Measurements from ENCODE around the gene ZDHHC13. TPM values are rescaled to one million over a fixed set of nuclear protein-coding genes. Genes with fewer than 3 reads are reported as not detected.

The ZDHHC13 gene
- total RNA-seq, 4 donors from 2014 or later = 19.5 to 26.9 (median 24.7) TPM

DNA sequence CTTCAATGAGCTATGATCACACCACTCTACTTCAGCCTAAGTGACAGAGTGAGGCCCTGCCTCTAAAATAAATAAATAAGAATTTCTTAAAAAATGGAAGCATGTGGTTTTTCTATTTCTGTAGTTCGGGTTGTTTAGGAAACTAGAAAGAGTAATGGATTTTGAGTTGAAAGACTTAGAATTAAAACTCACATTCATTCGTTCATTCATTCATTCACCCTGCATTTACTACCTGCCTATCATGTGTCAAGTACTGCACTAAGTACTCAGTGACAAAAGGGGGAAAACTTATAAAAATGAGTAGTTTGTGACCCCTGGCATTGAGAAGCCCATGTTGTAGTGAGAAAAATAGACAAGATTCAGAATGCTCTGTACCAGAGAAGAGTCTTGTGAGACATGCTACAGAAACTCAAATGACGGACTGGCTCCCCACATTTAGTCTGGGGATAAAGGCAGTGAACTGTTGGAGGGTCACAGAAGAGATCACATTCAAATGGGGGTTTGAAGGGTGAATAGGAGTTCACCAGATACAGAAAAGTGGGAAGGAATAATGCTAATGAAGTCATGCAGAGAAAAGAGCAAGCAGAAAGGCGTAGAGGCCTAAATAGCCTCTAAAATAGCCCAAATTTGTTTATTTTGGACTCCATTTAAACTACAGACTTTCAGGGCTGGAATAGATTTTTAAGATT lies 77.8 kb downstream of the ZDHHC13 start:
- H3K36me3 ChIP-seq = no peaks in the 10 kb centered on the region
- intact Hi-C loops (cut with DNase I) = no loop called here
- H3K27me3 ChIP-seq = no peaks in the 10 kb centered on the region
- WGBS, 2 donors = 91 to 92% methylated on average over 4 of the region's 4 CpGs
- no peaks in the 10 kb centered on the region for H3K4me1 ChIP-seq
- no peak for DNase-seq
- no peak for TF ChIP-seq POLR2A (IDR thresholded peaks at IDR 0.05)
- TF ChIP-seq, protein P1, sequence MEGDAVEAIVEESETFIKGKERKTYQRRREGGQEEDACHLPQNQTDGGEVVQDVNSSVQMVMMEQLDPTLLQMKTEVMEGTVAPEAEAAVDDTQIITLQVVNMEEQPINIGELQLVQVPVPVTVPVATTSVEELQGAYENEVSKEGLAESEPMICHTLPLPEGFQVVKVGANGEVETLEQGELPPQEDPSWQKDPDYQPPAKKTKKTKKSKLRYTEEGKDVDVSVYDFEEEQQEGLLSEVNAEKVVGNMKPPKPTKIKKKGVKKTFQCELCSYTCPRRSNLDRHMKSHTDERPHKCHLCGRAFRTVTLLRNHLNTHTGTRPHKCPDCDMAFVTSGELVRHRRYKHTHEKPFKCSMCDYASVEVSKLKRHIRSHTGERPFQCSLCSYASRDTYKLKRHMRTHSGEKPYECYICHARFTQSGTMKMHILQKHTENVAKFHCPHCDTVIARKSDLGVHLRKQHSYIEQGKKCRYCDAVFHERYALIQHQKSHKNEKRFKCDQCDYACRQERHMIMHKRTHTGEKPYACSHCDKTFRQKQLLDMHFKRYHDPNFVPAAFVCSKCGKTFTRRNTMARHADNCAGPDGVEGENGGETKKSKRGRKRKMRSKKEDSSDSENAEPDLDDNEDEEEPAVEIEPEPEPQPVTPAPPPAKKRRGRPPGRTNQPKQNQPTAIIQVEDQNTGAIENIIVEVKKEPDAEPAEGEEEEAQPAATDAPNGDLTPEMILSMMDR (IDR thresholded peaks at IDR 0.05) = no peak
- no peaks in the 10 kb centered on the region for H3K9me3 ChIP-seq
- no peak overlapping the region for H3K4me3 ChIP-seq (replicated peaks in 1 of 3)
- no peak overlapping the region for H3K27ac ChIP-seq

DNA sequence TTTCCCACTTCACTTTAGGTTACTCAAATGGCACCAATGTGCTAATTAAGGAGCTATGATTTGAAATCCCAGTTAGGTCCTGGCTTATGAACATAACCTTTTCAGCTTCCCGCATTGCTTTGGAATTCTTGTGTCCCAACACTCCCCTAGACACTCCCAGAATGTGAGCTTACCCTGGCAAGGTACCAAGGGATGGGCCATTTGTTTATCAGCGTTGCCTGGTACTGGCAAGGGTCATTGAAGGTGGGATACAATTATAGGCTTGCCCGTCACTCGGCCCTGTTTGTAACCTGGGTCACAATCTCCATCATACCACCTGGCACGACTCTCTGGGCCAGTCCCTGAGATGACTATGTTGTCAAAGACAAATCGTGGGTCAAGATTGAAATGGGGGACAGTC lies 79.5 kb downstream of the ZDHHC13 start:
- Histone ChIP-seq H3K9me3 (no peaks in the 10 kb centered on the region), H3K4me1 (no peaks in the 10 kb centered on the region), H3K36me3 (no peaks in the 10 kb centered on the region), H3K4me3 (replicated peaks in 1 of 3) (no peak overlapping the region), H3K27ac (no peak overlapping the region), H3K27me3 (no peaks in the 10 kb centered on the region)
- DNase-seq = no peak
- TF ChIP-seq, protein P1 (IDR thresholded peaks at IDR 0.05) = no peak
- no peak for TF ChIP-seq POLR2A (IDR thresholded peaks at IDR 0.05)
- WGBS, 2 donors = 86 to 91% methylated on average over 6 of the region's 6 CpGs
- intact Hi-C loops (cut with DNase I) = no loop called here

GRCh38 chr11:19199048-19199447 lies 82.1 kb downstream of the ZDHHC13 start:
- H3K9me3 ChIP-seq = no peaks in the 10 kb centered on the region
- 86 to 92% methylated on average over 6 to 7 of the region's 7 CpGs for WGBS, 2 donors
- TF ChIP-seq, protein P1 (IDR thresholded peaks at IDR 0.05) = no peak
- TF ChIP-seq POLR2A (IDR thresholded peaks at IDR 0.05) = no peak
- intact Hi-C loops (cut with DNase I) = no loop called here
- DNase-seq = no peak
- H3K36me3 ChIP-seq = no peaks in the 10 kb centered on the region
- no peaks in the 10 kb centered on the region for H3K27me3 ChIP-seq
- no peak overlapping the region for H3K27ac ChIP-seq
- no peaks in the 10 kb centered on the region for H3K4me1 ChIP-seq
- no peak overlapping the region for H3K4me3 ChIP-seq (replicated peaks in 1 of 3)

- no peak overlapping the region for H3K4me3 ChIP-seq (replicated peaks in 1 of 3)
- 55 to 56% methylated on average over 3 of the region's 3 CpGs for WGBS, 2 donors
- no peaks in the 10 kb centered on the region for H3K36me3 ChIP-seq
- no peaks in the 10 kb centered on the region for H3K9me3 ChIP-seq
- intact Hi-C loops (cut with DNase I) = no loop called here
- H3K27ac ChIP-seq = no peak overlapping the region
- H3K27me3 ChIP-seq = no peaks in the 10 kb centered on the region
- no peak for DNase-seq
- no peaks in the 10 kb centered on the region for H3K4me1 ChIP-seq
- TF ChIP-seq, protein P1 (IDR thresholded peaks at IDR 0.05) = no peak
Measured at GRCh38 chr11:19199771-19200170, 82.8 kb downstream of the ZDHHC13 start.

- intact Hi-C loops (cut with DNase I) = no loop called here
- Histone ChIP-seq H3K36me3 (no peaks in the 10 kb centered on the region), H3K27ac (no peak overlapping the region), H3K27me3 (no peaks in the 10 kb centered on the region), H3K4me1 (no peaks in the 10 kb centered on the region), H3K4me3 (replicated peaks in 1 of 3) (no peak overlapping the region), H3K9me3 (no peaks in the 10 kb centered on the region)
- DNase-seq = no peak
- TF ChIP-seq, protein P1 (IDR thresholded peaks at IDR 0.05) = no peak
- TF ChIP-seq POLR2A (IDR thresholded peaks at IDR 0.05) = no peak
- WGBS, 2 donors = 40 to 50% methylated on average over 6 of the region's 6 CpGs
Measured at GRCh38 chr11:19200410-19201201, 83.6 kb downstream of the ZDHHC13 start.

Measured in thyroid gland (tissue), 4 donors.